ENCODE results near the gene GBP7. TPM values are rescaled to one million over a fixed set of nuclear protein-coding genes. Genes with fewer than 3 reads are reported as not detected.
"Not testable (repeated sequence)": the region's sequence is repeated elsewhere in the genome, so short reads cannot be mapped to it uniquely, and the experiment has no call there.

Gene GBP7
- not detected in 2 replicates for total RNA-seq (2014; rRNA removed; shearing (Covaris generic))

DNA sequence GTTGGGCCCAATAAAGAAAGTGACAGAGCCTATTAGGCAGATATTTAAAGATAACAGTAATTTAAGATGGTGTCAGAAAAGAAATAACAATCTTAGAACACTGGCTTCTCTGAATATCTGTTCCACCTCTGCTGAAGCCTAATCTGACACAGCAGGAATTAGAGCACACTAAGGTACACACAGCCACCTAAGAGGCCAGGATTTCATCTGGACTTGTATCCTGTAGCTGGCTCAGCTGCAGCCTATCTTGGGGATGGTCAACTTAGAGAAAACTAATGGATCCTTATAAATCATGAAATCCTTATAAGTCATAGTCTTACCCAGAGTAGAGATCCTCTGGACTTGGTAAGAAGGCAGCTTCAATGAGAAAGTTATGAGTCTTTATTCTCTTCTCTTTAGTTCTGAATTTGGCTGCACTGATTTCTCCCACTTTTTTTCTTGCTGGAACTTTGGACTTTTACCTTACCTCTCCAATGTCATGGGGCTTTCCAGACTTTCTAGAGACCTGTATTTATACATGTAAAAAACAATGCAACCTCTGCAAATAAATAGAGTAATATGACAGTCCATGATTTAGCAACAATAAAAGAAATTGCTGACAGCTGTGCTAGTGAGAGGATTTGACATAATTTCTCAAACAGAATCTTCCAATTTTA is at the start of gene GBP7:
Gene GBP7 (minus strand): TSS at position 403 of the 656 bp plus-strand sequence. CDS start 4,068 bp downstream, outside the sequence.
- DNase-seq = no peak
- no peaks in the 10 kb centered on the region for H3K27me3 ChIP-seq
- H3K27ac ChIP-seq = no peak within 1 kb of the TSS
- H3K36me3 ChIP-seq = no peaks in the 10 kb centered on the region
- H3K4me3 ChIP-seq = no peak within 1 kb of the TSS
- no peaks in the 10 kb centered on the region for H3K9me3 ChIP-seq (replicated peaks)
- H3K4me1 ChIP-seq = no peaks in the 10 kb centered on the region

- Histone ChIP-seq H3K27me3 (no peaks in the 10 kb centered on the region), H3K27ac (no peak overlapping the region), H3K4me3 (no peak overlapping the region), H3K4me1 (no peaks in the 10 kb centered on the region), H3K36me3 (no peaks in the 10 kb centered on the region), H3K9me3 (replicated peaks) (no peaks in the 10 kb centered on the region)
- DNase-seq = no peak
These were observed 45.5 kb upstream of the GBP7 start for GRCh38 chr1:89221341-89221740.

DNA sequence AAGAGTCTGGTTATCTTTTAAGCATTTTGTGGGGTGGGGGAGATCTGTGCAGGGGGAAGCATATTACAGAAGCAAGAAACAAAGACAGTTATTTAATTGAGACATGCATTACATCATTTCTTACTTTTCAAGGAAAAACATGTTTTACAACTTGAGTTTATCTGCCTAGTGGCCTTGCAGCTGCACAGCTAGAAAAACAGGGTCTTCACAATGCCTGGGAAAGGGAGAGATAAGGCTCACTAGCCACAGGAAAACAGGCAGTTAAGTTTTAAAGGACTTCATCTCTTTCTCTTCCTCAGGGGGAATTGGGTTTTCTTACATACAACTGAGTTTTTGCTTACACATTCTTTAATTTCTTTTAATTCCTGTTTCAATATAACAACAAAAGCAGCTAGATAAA is 44.0 kb upstream of the GBP7 start:
- not testable (repeated sequence) for H3K36me3 ChIP-seq; H3K27ac ChIP-seq; H3K9me3 ChIP-seq (replicated peaks); H3K27me3 ChIP-seq; DNase-seq; H3K4me3 ChIP-seq; H3K4me1 ChIP-seq

- not testable (repeated sequence) for H3K27ac ChIP-seq; H3K27me3 ChIP-seq; H3K9me3 ChIP-seq (replicated peaks); DNase-seq; H3K36me3 ChIP-seq; H3K4me3 ChIP-seq; H3K4me1 ChIP-seq
These were observed 43.1 kb upstream of the GBP7 start for GRCh38 chr1:89218941-89219340.

GRCh38 chr1:89213347-89213746 is 37.5 kb upstream of the GBP7 start:
- no peak overlapping the region for H3K4me3 ChIP-seq
- H3K4me1 ChIP-seq = no peaks in the 10 kb centered on the region
- DNase-seq = no peak
- H3K27ac ChIP-seq = no peak overlapping the region
- no peaks in the 10 kb centered on the region; the same call in 1 of the 2 replicates for H3K36me3 ChIP-seq
- H3K27me3 ChIP-seq = no peaks in the 10 kb centered on the region
- H3K9me3 ChIP-seq (replicated peaks) = no peaks in the 10 kb centered on the region

- H3K36me3 ChIP-seq = no peaks in the 10 kb centered on the region; the same call in 1 of the 2 replicates
- H3K4me1 ChIP-seq = no peaks in the 10 kb centered on the region
- H3K27me3 ChIP-seq = no peaks in the 10 kb centered on the region
- no peaks in the 10 kb centered on the region for H3K9me3 ChIP-seq (replicated peaks)
- H3K4me3 ChIP-seq = no peak overlapping the region
- H3K27ac ChIP-seq = no peak overlapping the region
- no peak for DNase-seq
These were observed 35.3 kb upstream of the GBP7 start for GRCh38 chr1:89211035-89211634.

DNA sequence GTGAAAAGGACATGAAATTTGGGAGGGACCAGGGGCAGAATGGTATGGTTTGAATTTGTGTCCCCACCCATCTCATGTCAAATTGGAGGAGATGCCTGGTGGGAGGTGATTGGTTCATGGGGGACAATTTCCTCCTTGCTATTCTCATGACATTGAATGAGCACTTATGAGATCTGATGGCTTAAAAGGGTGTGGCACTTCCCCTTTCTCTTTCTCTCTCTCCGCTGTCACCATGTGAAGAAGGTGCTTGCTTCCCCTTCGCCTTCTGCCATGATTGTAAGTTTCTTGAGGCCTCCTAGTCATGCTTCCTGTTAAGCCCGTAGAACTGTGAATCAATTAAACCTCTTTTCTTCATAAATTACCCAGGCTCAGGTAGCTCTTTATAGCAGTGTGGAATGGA is 30.6 kb upstream of the GBP7 start:
- no peak overlapping the region for H3K27ac ChIP-seq
- no peaks in the 10 kb centered on the region for H3K9me3 ChIP-seq (replicated peaks)
- no peaks in the 10 kb centered on the region for H3K27me3 ChIP-seq
- no peak for DNase-seq
- no peaks in the 10 kb centered on the region for H3K4me1 ChIP-seq
- no peaks in the 10 kb centered on the region for H3K36me3 ChIP-seq
- no peak overlapping the region for H3K4me3 ChIP-seq

DNA sequence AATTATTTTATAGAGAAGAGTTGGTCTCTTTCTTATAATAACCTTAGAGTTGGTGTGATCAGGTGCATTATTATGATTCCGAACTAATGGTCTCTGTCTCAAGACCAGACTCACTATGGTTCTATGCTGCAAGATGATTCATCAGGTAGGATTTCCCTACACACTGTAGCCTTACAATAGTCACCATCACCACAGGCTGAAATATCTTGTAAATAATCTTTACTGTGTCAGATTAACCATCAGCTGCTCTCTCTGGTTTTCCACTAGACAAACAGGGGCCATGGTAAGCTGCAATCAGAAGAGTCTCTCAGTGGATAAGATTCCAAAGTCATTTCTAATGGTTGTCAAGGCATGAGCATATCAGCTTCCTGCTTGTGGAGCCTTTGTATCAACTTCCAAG is 27.4 kb upstream of the GBP7 start:
- Histone ChIP-seq H3K27me3 (no peaks in the 10 kb centered on the region), H3K27ac (no peak overlapping the region), H3K4me1 (no peaks in the 10 kb centered on the region), H3K36me3 (no peaks in the 10 kb centered on the region), H3K9me3 (replicated peaks) (no peaks in the 10 kb centered on the region), H3K4me3 (no peak overlapping the region)
- no peak for DNase-seq

DNA sequence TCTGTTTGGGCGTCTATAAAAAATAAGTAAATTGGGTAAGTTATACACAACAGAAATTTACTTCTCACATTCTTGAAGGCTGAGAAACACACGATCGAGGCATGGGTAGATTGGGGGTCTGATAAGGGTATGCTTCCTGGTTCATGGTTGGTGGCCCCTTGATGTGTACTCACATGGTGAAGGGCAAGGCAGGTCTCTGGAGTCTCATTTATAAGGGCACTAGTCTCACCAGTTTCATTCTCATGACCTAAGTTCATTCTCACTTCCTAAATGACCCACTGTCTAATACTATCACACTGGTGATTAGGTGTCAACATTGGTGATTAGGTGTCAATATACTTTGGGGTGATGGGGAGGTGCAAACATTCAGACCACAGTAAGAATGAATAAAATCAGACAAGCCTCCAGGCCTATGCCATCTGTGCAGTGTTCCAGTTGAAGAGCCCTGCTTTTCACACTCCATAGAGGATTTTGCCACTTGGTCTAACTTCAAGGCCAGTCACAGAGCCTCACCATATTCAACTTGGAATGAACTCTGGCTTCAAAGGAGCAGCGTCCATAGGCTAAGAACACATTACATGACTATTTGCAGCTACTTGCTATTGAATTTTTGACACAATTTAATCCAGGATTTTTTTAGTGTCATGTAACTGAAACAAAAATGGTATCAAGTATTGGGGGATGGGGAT is 25.4 kb upstream of the GBP7 start:
- Histone ChIP-seq H3K27ac (no peak overlapping the region), H3K9me3 (replicated peaks) (no peaks in the 10 kb centered on the region)
- DNase-seq = no peak

GRCh38 chr1:89200663-89201062 is 24.9 kb upstream of the GBP7 start:
- no peaks in the 10 kb centered on the region for H3K9me3 ChIP-seq (replicated peaks)
- no peak overlapping the region for H3K4me3 ChIP-seq
- no peak for DNase-seq
- H3K27me3 ChIP-seq = no peaks in the 10 kb centered on the region
- H3K36me3 ChIP-seq = no peaks in the 10 kb centered on the region
- no peaks in the 10 kb centered on the region for H3K4me1 ChIP-seq
- no peak overlapping the region for H3K27ac ChIP-seq

More for the DNA sequence above, 25.4 kb upstream of the GBP7 start:
- no peaks in the 10 kb centered on the region for H3K4me1 ChIP-seq
- no peaks in the 10 kb centered on the region for H3K36me3 ChIP-seq
- no peak overlapping the region for H3K4me3 ChIP-seq
- H3K27me3 ChIP-seq = no peaks in the 10 kb centered on the region

DNA sequence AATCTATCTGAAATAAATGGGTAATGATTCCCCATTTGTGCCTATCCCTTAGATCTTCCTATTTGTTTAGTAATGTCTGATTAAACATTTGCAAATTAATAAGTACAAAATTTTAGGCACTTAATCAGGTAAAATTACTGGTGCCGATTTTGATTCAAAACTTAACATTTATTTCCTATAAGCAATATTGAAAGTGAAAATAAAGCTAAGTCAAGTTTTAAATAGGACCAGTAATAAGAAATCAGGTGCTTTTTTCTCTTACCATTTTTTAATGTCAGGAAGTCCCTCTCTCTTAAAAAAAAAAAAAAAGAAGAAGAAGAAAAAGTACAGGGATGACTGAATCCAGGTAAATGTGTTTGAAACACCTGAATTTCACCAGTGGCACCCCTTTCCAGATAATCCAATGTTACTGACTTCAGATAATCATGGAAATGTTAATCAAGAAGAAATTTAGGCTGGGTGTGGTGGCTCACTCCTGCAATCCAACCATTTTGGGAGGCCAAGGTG is 23.8 kb upstream of the GBP7 start:
- no peak for DNase-seq
- H3K4me3 ChIP-seq = no peak overlapping the region
- H3K27me3 ChIP-seq = no peaks in the 10 kb centered on the region
- no peaks in the 10 kb centered on the region for H3K4me1 ChIP-seq
- no peaks in the 10 kb centered on the region for H3K9me3 ChIP-seq (replicated peaks)
- H3K27ac ChIP-seq = no peak overlapping the region
- no peaks in the 10 kb centered on the region for H3K36me3 ChIP-seq

GRCh38 chr1:89198491-89199072 is 22.8 kb upstream of the GBP7 start, which contains the start of gene GBP4:
Gene GBP4 (minus strand): TSS chr1:89198942. CDS start chr1:89198834, 108 bp downstream.
- no peak for DNase-seq
- no peak within 1 kb of the TSS for H3K27ac ChIP-seq
- no peaks in the 10 kb centered on the region for H3K36me3 ChIP-seq
- H3K9me3 ChIP-seq (replicated peaks) = no peaks in the 10 kb centered on the region
- no peak within 1 kb of the TSS for H3K4me3 ChIP-seq
- H3K4me1 ChIP-seq = no peaks in the 10 kb centered on the region
- H3K27me3 ChIP-seq = no peaks in the 10 kb centered on the region

- Histone ChIP-seq H3K36me3 (no peaks in the 10 kb centered on the region), H3K27ac (no peak overlapping the region), H3K4me3 (no peak overlapping the region), H3K9me3 (replicated peaks) (no peaks in the 10 kb centered on the region), H3K27me3 (no peaks in the 10 kb centered on the region), H3K4me1 (no peaks in the 10 kb centered on the region)
- no peak for DNase-seq
These were observed 22.3 kb upstream of the GBP7 start for GRCh38 chr1:89198081-89198480.

- Histone ChIP-seq H3K27ac (no peak overlapping the region), H3K27me3 (no peaks in the 10 kb centered on the region), H3K36me3 (no peaks in the 10 kb centered on the region), H3K4me1 (no peaks in the 10 kb centered on the region), H3K9me3 (replicated peaks) (no peaks in the 10 kb centered on the region), H3K4me3 (no peak overlapping the region)
- DNase-seq = no peak
These were observed 19.7 kb upstream of the GBP7 start for GRCh38 chr1:89195476-89195875.

DNA sequence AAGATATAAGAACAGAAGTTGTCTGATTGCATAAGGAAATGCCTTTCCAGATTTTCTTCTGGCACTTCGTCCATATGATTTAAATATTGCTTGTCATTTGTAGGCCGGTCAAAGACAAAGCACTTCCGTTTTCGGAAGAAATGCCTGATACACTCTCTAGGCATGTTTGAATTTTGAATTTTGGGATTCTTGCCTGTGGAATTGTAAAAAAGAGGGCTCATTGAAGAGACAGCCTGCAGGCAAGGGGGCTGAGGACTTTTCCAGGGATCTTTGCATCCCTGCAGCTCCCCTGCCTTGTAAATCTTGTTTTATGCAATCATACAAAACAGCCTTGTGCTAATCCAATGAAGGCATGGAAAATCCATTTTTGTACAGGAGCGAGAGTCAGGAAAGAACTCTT is 15.5 kb upstream of the GBP7 start:
- H3K36me3 ChIP-seq = no peaks in the 10 kb centered on the region
- H3K27me3 ChIP-seq = no peaks in the 10 kb centered on the region
- H3K4me1 ChIP-seq = no peaks in the 10 kb centered on the region
- no peak overlapping the region for H3K4me3 ChIP-seq
- no peak for DNase-seq
- H3K27ac ChIP-seq = no peak overlapping the region
- H3K9me3 ChIP-seq (replicated peaks) = no peaks in the 10 kb centered on the region
